ENCODE results near the gene RHOT1.
"Not testable (repeated sequence)": the region's sequence is repeated elsewhere in the genome, so short reads cannot be mapped to it uniquely, and the experiment has no call there.

Gene RHOT1

DNA sequence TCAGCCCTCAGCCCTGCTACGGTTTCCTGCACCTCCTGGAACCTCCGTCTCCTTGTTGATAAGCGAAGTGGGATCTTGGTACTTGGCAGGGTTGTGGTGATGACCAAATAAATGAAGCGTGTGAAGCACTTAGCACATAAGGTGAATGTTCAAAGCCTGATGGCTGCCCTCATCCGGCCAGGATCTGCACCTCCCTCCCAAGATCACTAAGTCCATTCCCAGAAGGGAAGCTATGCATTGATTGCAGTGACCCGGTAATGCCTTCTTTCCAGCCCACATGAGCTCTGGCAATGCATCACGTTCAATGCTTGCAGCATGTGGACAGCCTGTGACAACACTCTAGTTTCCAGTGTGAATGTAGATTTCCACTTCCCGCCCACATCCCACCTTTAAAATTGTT lies 24.9 kb upstream of the RHOT1 start:
- no peak overlapping the region for H2BK120ac ChIP-seq (ENCODE audit: low read depth, low read length)
- no peak overlapping the region for H3K4ac ChIP-seq (ENCODE audit: low read depth in 1 of 2, low read length in 2 of 2)
- H3K4me1 ChIP-seq (ENCODE audit: control insufficient read depth, insufficient read depth, low read depth, low read length): no peaks in the 10 kb centered on the region
- H3K23ac ChIP-seq (ENCODE audit: low read length in 2 of 2): no peak overlapping the region
- H3K27me3 ChIP-seq (ENCODE audit: control insufficient read depth in 1 of 2, insufficient read depth in 1 of 2, low read length in 2 of 2): peaks cover 15 to 45% of the 10 kb centered on the region in 2 experiments
- H3K79me1 ChIP-seq (replicated peaks; ENCODE audit: low read length, poor library complexity, severe bottlenecking): no peaks in the 10 kb centered on the region
- H2AFZ ChIP-seq (ENCODE audit: low read depth, low read length): no peak overlapping the region
- no peak overlapping the region for H4K91ac ChIP-seq (ENCODE audit: low read length)
- H3K9me3 ChIP-seq (ENCODE audit: control insufficient read depth, low read length): no peaks in the 10 kb centered on the region
- H4K8ac ChIP-seq (ENCODE audit: low read length): no peak overlapping the region
- H3K4me3 ChIP-seq (ENCODE audit: insufficient read depth in 1 of 2, low read depth in 1 of 2, low read length in 2 of 2): no peak overlapping the region
- no peak overlapping the region for H2BK5ac ChIP-seq (ENCODE audit: low read depth, low read length, poor library complexity, severe bottlenecking)
- no peak overlapping the region for H2BK12ac ChIP-seq (ENCODE audit: low read length in 2 of 2)
- WGBS: 87% methylated on average over 8 of the region's 8 CpGs
- no peak overlapping the region for H2BK15ac ChIP-seq (ENCODE audit: low read depth, poor library complexity, severe bottlenecking)
- no peak for DNase-seq
- no peak overlapping the region for H3K18ac ChIP-seq (ENCODE audit: low read depth in 1 of 2, low read length in 2 of 2)
- no peaks in the 10 kb centered on the region for H3K36me3 ChIP-seq (ENCODE audit: control insufficient read depth in 1 of 2, insufficient read depth in 2 of 2, low read depth in 1 of 2, low read length in 2 of 2)
- no peak overlapping the region for H3K4me2 ChIP-seq (ENCODE audit: low read length, poor library complexity, severe bottlenecking)
- no peak overlapping the region for H3K27ac ChIP-seq (ENCODE audit: low read length, poor library complexity, severe bottlenecking)
- H3K14ac ChIP-seq (ENCODE audit: low read length in 2 of 2): no peak overlapping the region
- no peak overlapping the region for H3K9ac ChIP-seq (ENCODE audit: low read length)
- no peak overlapping the region for H2AK5ac ChIP-seq (ENCODE audit: low read length, severe bottlenecking)

DNA sequence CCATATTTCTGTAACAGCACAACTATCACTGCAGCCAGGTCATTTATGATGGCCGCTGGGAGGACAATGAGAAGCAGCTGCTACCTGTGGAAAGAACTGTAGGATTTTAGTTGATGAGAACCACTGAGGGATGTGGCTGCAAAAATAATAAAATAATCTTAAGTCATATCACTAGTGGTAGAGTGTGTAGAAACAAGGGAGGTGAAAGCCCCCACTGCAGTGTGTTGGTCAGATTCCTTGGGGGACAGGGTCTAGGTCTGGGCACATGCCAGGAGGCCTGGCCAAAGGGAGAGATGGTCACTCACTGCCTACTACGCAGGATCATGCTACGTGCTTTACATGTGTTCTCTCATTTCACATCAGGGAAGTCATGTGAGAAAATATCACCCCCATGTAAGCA lies 24.2 kb upstream of the RHOT1 start:
- not testable (repeated sequence) for H3K79me1 ChIP-seq (replicated peaks; ENCODE audit: low read length, poor library complexity, severe bottlenecking); H3K36me3 ChIP-seq (ENCODE audit: control insufficient read depth in 1 of 2, insufficient read depth in 2 of 2, low read depth in 1 of 2, low read length in 2 of 2); H2BK5ac ChIP-seq (ENCODE audit: low read depth, low read length, poor library complexity, severe bottlenecking); H4K8ac ChIP-seq (ENCODE audit: low read length); H2AK5ac ChIP-seq (ENCODE audit: low read length, severe bottlenecking); H3K27ac ChIP-seq (ENCODE audit: low read length, poor library complexity, severe bottlenecking); H4K91ac ChIP-seq (ENCODE audit: low read length); H3K9ac ChIP-seq (ENCODE audit: low read length); H3K23ac ChIP-seq (ENCODE audit: low read length in 2 of 2); H2BK120ac ChIP-seq (ENCODE audit: low read depth, low read length); H3K4ac ChIP-seq (ENCODE audit: low read depth in 1 of 2, low read length in 2 of 2); H2AFZ ChIP-seq (ENCODE audit: low read depth, low read length); DNase-seq; H3K14ac ChIP-seq (ENCODE audit: low read length in 2 of 2); H3K18ac ChIP-seq (ENCODE audit: low read depth in 1 of 2, low read length in 2 of 2); H2BK12ac ChIP-seq (ENCODE audit: low read length in 2 of 2); H3K4me3 ChIP-seq (ENCODE audit: insufficient read depth in 1 of 2, low read depth in 1 of 2, low read length in 2 of 2); H3K4me2 ChIP-seq (ENCODE audit: low read length, poor library complexity, severe bottlenecking); H2BK15ac ChIP-seq (ENCODE audit: low read depth, poor library complexity, severe bottlenecking); H3K4me1 ChIP-seq (ENCODE audit: control insufficient read depth, insufficient read depth, low read depth, low read length); H3K9me3 ChIP-seq (ENCODE audit: control insufficient read depth, low read length)
- peaks cover 15 to 45% of the 10 kb centered on the region in 2 experiments for H3K27me3 ChIP-seq (ENCODE audit: control insufficient read depth in 1 of 2, insufficient read depth in 1 of 2, low read length in 2 of 2)
- WGBS: 83% methylated on average over 2 of the region's 3 CpGs

DNA sequence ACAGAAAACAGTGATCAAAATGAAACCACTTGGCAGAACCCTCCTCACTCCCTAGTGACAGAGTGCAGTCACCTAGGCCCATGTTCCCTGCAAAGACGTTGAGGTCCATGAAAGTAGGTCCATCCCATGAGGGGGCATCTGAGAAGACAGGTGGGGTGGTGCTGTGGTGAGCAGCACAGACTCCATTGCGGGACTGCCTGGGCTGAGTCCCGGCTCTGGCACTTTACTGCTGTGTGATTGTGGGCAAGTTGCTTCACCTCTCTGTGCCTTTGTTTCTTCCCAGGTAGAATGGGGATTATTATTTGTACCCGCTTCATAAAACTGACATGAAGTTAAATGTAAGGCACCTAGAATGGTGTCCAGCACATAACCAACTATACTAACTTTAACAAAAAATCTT lies 23.5 kb upstream of the RHOT1 start:
- H3K27me3 ChIP-seq (ENCODE audit: control insufficient read depth in 1 of 2, insufficient read depth in 1 of 2, low read length in 2 of 2): peaks cover 15 to 45% of the 10 kb centered on the region in 2 experiments

DNA sequence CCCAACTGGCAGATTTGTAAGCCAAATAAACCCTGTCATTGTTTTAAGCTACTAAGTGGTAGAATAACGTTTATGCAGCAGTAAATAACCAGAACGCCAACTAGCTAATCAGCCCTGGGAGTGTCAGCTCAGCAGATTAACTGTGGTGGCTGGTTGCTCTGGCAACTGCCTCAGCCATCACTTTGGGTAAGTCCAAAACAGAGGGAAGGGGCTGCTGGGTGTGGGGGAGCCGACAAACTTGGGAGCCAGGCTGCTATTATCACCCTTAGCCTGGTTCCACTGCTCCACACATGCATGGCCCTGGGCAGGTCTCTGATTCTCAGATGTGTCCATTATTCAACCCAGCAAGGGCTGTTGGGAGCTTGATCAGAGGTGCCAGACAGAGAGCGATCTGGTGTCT lies 22.2 kb upstream of the RHOT1 start:
- no peak overlapping the region for H3K9ac ChIP-seq (ENCODE audit: low read length)
- no peak overlapping the region for H2BK12ac ChIP-seq (ENCODE audit: low read length in 2 of 2)
- no peak overlapping the region for H3K18ac ChIP-seq (ENCODE audit: low read depth in 1 of 2, low read length in 2 of 2)
- H3K4me3 ChIP-seq (ENCODE audit: insufficient read depth in 1 of 2, low read depth in 1 of 2, low read length in 2 of 2): no peak overlapping the region
- no peak overlapping the region for H4K8ac ChIP-seq (ENCODE audit: low read length)
- H2BK5ac ChIP-seq (ENCODE audit: low read depth, low read length, poor library complexity, severe bottlenecking): no peak overlapping the region
- no peaks in the 10 kb centered on the region for H3K79me1 ChIP-seq (replicated peaks; ENCODE audit: low read length, poor library complexity, severe bottlenecking)
- H3K27me3 ChIP-seq (ENCODE audit: control insufficient read depth in 1 of 2, insufficient read depth in 1 of 2, low read length in 2 of 2): peaks cover 15 to 41% of the 10 kb centered on the region in 2 experiments
- H3K23ac ChIP-seq (ENCODE audit: low read length in 2 of 2): no peak overlapping the region
- no peak overlapping the region for H2AFZ ChIP-seq (ENCODE audit: low read depth, low read length)
- H3K4ac ChIP-seq (ENCODE audit: low read depth in 1 of 2, low read length in 2 of 2): no peak overlapping the region
- no peak overlapping the region for H2BK120ac ChIP-seq (ENCODE audit: low read depth, low read length)
- no peak overlapping the region for H3K14ac ChIP-seq (ENCODE audit: low read length in 2 of 2)
- no peak overlapping the region for H2BK15ac ChIP-seq (ENCODE audit: low read depth, poor library complexity, severe bottlenecking)
- H3K4me2 ChIP-seq (ENCODE audit: low read length, poor library complexity, severe bottlenecking): no peak overlapping the region
- no peaks in the 10 kb centered on the region for H3K36me3 ChIP-seq (ENCODE audit: control insufficient read depth in 1 of 2, insufficient read depth in 2 of 2, low read depth in 1 of 2, low read length in 2 of 2)
- no peaks in the 10 kb centered on the region for H3K9me3 ChIP-seq (ENCODE audit: control insufficient read depth, low read length)
- 79% methylated on average over 4 of the region's 4 CpGs for WGBS
- no peak for DNase-seq
- H2AK5ac ChIP-seq (ENCODE audit: low read length, severe bottlenecking): no peak overlapping the region
- peaks cover 4% of the 10 kb centered on the region for H3K4me1 ChIP-seq (ENCODE audit: control insufficient read depth, insufficient read depth, low read depth, low read length)
- no peak overlapping the region for H4K91ac ChIP-seq (ENCODE audit: low read length)
- no peak overlapping the region for H3K27ac ChIP-seq (ENCODE audit: low read length, poor library complexity, severe bottlenecking)

More for the DNA sequence above, 23.5 kb upstream of the RHOT1 start:
- Histone ChIP-seq H3K18ac (ENCODE audit: low read depth in 1 of 2, low read length in 2 of 2) (no peak overlapping the region), H2BK120ac (ENCODE audit: low read depth, low read length) (no peak overlapping the region), H2BK15ac (ENCODE audit: low read depth, poor library complexity, severe bottlenecking) (no peak overlapping the region), H3K36me3 (ENCODE audit: control insufficient read depth in 1 of 2, insufficient read depth in 2 of 2, low read depth in 1 of 2, low read length in 2 of 2) (no peaks in the 10 kb centered on the region), H3K4ac (ENCODE audit: low read depth in 1 of 2, low read length in 2 of 2) (no peak overlapping the region), H4K8ac (ENCODE audit: low read length) (no peak overlapping the region), H3K23ac (ENCODE audit: low read length in 2 of 2) (no peak overlapping the region), H2AFZ (ENCODE audit: low read depth, low read length) (no peak overlapping the region), H3K27ac (ENCODE audit: low read length, poor library complexity, severe bottlenecking) (no peak overlapping the region), H3K4me3 (ENCODE audit: insufficient read depth in 1 of 2, low read depth in 1 of 2, low read length in 2 of 2) (no peak overlapping the region), H3K14ac (ENCODE audit: low read length in 2 of 2) (no peak overlapping the region), H3K4me1 (ENCODE audit: control insufficient read depth, insufficient read depth, low read depth, low read length) (peaks cover 2% of the 10 kb centered on the region), H2BK12ac (ENCODE audit: low read length in 2 of 2) (no peak overlapping the region), H2AK5ac (ENCODE audit: low read length, severe bottlenecking) (no peak overlapping the region), H3K79me1 (replicated peaks; ENCODE audit: low read length, poor library complexity, severe bottlenecking) (no peaks in the 10 kb centered on the region), H4K91ac (ENCODE audit: low read length) (no peak overlapping the region), H3K9ac (ENCODE audit: low read length) (no peak overlapping the region), H3K9me3 (ENCODE audit: control insufficient read depth, low read length) (no peaks in the 10 kb centered on the region), H3K4me2 (ENCODE audit: low read length, poor library complexity, severe bottlenecking) (no peak overlapping the region), H2BK5ac (ENCODE audit: low read depth, low read length, poor library complexity, severe bottlenecking) (no peak overlapping the region)
- 88% methylated on average over 4 of the region's 4 CpGs for WGBS
- no peak for DNase-seq

All from mesenchymal stem cell (in vitro differentiated cells and primary cell).